ENCODE data around the gene GSG1L. TPM values are rescaled to one million over a fixed set of nuclear protein-coding genes. Genes with fewer than 3 reads are reported as not detected.

The GSG1L gene
- total RNA-seq, 1 donor from 2014 or later = not detected

- TF ChIP-seq CTCF (IDR thresholded peaks at IDR 0.05; ENCODE audit: insufficient read depth, low read length, poor library complexity, severe bottlenecking) = no peak
- DNase-seq (ENCODE audit: low read depth) = no peak
- H3K36me3 ChIP-seq (ENCODE audit: control insufficient read depth, insufficient read depth, low read length) = no peaks in the 10 kb centered on the region
- no peak overlapping the region for H3K4me3 ChIP-seq (ENCODE audit: low read depth, low read length)
- no peaks in the 10 kb centered on the region for H3K27me3 ChIP-seq (ENCODE audit: control insufficient read depth, insufficient read depth, low read length)
Observed at GRCh38 chr16:27789595-27790241, 273.8 kb downstream of the GSG1L start.

DNA sequence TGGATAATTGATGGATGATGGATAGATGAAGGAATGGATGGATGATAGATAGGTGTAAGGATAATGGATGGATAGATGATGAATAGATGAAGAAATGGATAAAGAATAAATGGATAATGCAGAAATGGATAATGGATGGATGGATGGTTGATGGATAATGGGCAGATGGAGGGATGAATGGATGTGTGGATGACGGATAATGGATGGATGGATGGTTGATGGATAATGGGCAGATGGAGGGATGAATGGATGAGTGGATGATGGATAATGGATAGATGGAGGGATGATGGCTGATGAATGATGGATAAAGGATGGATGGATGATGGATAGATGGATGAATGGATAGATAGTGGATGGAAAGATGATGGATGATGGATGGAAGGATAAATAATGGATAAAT lies 274.4 kb downstream of the GSG1L start:
- no peak for DNase-seq (ENCODE audit: low read depth)
- H3K27me3 ChIP-seq (ENCODE audit: control insufficient read depth, insufficient read depth, low read length) = no peaks in the 10 kb centered on the region
- H3K36me3 ChIP-seq (ENCODE audit: control insufficient read depth, insufficient read depth, low read length) = no peaks in the 10 kb centered on the region
- TF ChIP-seq CTCF (IDR thresholded peaks at IDR 0.05; ENCODE audit: insufficient read depth, low read length, poor library complexity, severe bottlenecking) = no peak
- no peak overlapping the region for H3K4me3 ChIP-seq (ENCODE audit: low read depth, low read length)

DNA sequence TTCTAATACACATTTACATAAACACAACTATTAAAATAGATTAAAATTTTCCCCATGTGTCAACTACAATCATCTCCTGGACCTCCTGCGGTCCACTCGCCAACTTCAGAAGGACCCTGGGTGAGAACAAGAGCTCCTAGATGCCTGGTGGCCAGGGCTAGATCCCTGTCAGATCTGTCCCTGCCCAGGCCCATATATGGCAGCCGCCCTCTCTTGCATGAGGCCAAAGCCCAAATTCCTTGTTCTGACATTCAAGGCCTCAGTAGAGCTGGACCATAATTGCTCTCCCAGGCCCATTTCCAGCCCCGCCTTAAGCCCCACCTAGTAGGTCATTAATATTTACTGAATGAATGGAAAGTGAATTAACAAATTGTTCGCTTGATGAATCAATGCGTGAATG lies 275.8 kb downstream of the GSG1L start:
- Histone ChIP-seq H3K27me3 (ENCODE audit: control insufficient read depth, insufficient read depth, low read length) (no peaks in the 10 kb centered on the region), H3K4me3 (ENCODE audit: low read depth, low read length) (no peak overlapping the region), H3K36me3 (ENCODE audit: control insufficient read depth, insufficient read depth, low read length) (no peaks in the 10 kb centered on the region)
- DNase-seq (ENCODE audit: low read depth) = no peak
- TF ChIP-seq CTCF (IDR thresholded peaks at IDR 0.05; ENCODE audit: insufficient read depth, low read length, poor library complexity, severe bottlenecking) = no peak

- TF ChIP-seq CTCF (IDR thresholded peaks at IDR 0.05; ENCODE audit: insufficient read depth, low read length, poor library complexity, severe bottlenecking) = no peak
Observed at GRCh38 chr16:27786923-27787625, 276.4 kb downstream of the GSG1L start.

DNA sequence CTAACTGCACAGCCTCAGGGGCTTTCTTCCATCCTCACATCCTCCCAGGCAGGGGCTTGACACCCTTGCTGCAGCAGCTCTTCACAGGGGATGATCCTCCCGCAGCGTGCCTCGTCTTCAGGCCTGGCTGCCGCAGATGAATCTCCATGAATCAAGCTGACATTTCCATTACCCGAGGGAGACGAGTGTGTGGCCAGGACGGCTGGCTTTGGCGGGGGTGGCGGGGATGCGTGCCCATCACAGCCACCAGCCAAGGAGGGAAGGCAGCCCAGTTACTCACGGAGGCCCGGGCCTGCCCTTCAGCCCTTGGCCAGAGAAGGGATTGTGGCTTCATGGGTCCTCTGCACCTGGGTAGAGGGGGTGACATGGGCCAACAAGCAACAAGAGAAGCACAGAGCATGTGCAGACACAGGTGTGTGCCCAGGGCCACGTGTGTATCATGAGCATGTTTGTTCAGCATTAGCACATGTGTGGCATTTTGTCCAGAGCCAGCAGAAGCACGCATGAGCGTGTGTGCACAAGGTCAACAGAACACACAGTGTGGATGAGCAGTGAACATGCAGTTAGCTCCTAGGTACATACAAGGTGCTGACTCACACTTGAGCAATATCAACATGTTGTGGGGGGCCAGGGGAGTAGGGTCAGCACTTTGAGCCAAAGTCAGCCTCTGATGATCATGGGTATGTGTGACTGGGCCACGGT lies 277.1 kb downstream of the GSG1L start:
- no peak for DNase-seq (ENCODE audit: low read depth)
- no peak overlapping the region for H3K4me3 ChIP-seq (ENCODE audit: low read depth, low read length)
- no peaks in the 10 kb centered on the region for H3K36me3 ChIP-seq (ENCODE audit: control insufficient read depth, insufficient read depth, low read length)
- H3K27me3 ChIP-seq (ENCODE audit: control insufficient read depth, insufficient read depth, low read length) = no peaks in the 10 kb centered on the region
- TF ChIP-seq CTCF (IDR thresholded peaks at IDR 0.05; ENCODE audit: insufficient read depth, low read length, poor library complexity, severe bottlenecking) = no peak

More at GRCh38 chr16:27786923-27787625, 276.4 kb downstream of the GSG1L start:
- no peaks in the 10 kb centered on the region for H3K27me3 ChIP-seq (ENCODE audit: control insufficient read depth, insufficient read depth, low read length)
- DNase-seq (ENCODE audit: low read depth) = no peak
- no peaks in the 10 kb centered on the region for H3K36me3 ChIP-seq (ENCODE audit: control insufficient read depth, insufficient read depth, low read length)
- no peak overlapping the region for H3K4me3 ChIP-seq (ENCODE audit: low read depth, low read length)

All from kidney epithelial cell (primary cell).